ENCODE results near the gene MS4A18.

The MS4A18 gene

DNA sequence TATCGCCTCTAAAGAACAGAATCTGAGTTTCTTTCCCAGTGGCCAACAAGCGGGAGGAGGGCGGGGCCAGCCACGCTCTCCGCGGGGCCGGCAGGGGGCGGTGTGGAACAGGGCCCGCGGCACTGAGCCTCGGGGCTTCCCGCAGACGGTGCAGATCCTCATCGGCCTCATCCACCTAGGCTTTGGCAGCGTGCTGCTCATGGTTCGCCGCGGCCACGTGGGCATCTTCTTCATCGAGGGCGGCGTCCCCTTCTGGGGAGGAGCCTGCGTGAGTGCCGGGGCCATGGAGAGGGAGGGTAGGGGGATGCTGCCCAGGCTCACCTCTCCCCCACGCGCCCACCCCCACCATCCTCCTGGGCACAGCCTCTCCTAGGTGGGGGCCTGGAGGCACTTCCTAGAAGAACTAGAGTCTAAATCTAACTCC, 42.9 kb downstream of the MS4A18 start:
- Histone ChIP-seq H3K9me3 (ENCODE audit: insufficient read depth, low read depth, low read length) (no peaks in the 10 kb centered on the region), H3K36me3 (ENCODE audit: insufficient read depth, low read length) (no peaks in the 10 kb centered on the region), H3K4me3 (ENCODE audit: low read length) (no peak overlapping the region), H3K9ac (ENCODE audit: low read depth, low read length) (no peak overlapping the region), H3K27me3 (ENCODE audit: insufficient read depth, low read length) (0 out of 2 replicates have a peak, but pooled peaks cover 3% of the 10 kb centered on the region), H3K4me1 (ENCODE audit: insufficient read depth, low read length) (no peaks in the 10 kb centered on the region), H3K27ac (ENCODE audit: low read depth, low read length) (no peak overlapping the region)
- WGBS = 70% methylated on average over 26 of the region's 26 CpGs

DNA sequence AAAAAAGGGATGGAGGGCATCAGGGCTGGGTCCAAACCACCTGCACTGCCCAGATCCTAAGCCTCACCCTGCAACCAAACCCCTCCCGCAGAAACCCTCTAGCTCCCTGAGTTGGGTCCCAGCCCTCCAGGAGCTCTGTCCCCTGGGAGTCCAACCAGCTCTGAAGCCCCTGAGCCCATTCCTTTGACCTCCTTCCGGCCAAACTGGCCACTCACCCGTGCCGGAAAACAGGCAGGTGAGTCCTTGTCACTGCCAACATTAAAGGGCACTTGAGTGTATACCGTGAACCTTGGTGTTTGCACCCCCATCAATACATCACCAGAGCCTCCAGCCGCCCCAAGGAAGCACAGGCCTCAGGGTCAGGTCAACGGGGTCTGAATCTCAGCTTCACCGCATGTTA, 43.7 kb downstream of the MS4A18 start:
- no peaks in the 10 kb centered on the region for H3K9me3 ChIP-seq (ENCODE audit: insufficient read depth, low read depth, low read length)
- H3K36me3 ChIP-seq (ENCODE audit: insufficient read depth, low read length) = no peaks in the 10 kb centered on the region
- H3K4me1 ChIP-seq (ENCODE audit: insufficient read depth, low read length) = no peaks in the 10 kb centered on the region
- H3K4me3 ChIP-seq (ENCODE audit: low read length) = no peak overlapping the region
- 95% methylated on average over 8 of the region's 8 CpGs for WGBS
- H3K27me3 ChIP-seq (ENCODE audit: insufficient read depth, low read length) = 0 out of 2 replicates have a peak, but pooled peaks cover 3% of the 10 kb centered on the region
- no peak overlapping the region for H3K27ac ChIP-seq (ENCODE audit: low read depth, low read length)
- no peak overlapping the region for H3K9ac ChIP-seq (ENCODE audit: low read depth, low read length)

DNA sequence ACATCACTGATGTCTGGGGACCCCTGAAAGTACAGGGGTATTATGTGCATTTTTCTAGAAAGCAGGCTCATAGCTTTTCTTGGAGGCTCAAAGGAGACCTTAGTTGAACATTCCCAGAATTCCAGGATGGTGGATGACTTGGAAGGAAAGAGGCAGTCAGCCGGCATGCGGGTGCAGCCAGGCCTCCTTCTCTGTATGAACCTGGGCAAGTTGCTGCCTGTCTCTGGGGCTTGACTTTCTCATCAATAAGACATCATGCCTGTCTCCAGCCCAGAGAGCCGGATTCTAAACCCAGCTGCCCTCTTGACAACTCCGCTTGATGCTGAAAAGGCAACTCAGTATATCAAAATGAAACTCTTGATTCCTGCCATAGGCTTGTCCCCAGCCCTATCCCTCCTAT, 44.8 kb downstream of the MS4A18 start:
- Histone ChIP-seq H3K36me3 (ENCODE audit: insufficient read depth, low read length) (no peaks in the 10 kb centered on the region), H3K27me3 (ENCODE audit: insufficient read depth, low read length) (0 out of 2 replicates have a peak, but pooled peaks cover 3% of the 10 kb centered on the region), H3K4me1 (ENCODE audit: insufficient read depth, low read length) (no peaks in the 10 kb centered on the region), H3K9me3 (ENCODE audit: insufficient read depth, low read depth, low read length) (no peaks in the 10 kb centered on the region), H3K27ac (ENCODE audit: low read depth, low read length) (no peak overlapping the region), H3K4me3 (ENCODE audit: low read length) (no peak overlapping the region), H3K9ac (ENCODE audit: low read depth, low read length) (no peak overlapping the region)
- 89% methylated on average over 4 of the region's 4 CpGs for WGBS

DNA sequence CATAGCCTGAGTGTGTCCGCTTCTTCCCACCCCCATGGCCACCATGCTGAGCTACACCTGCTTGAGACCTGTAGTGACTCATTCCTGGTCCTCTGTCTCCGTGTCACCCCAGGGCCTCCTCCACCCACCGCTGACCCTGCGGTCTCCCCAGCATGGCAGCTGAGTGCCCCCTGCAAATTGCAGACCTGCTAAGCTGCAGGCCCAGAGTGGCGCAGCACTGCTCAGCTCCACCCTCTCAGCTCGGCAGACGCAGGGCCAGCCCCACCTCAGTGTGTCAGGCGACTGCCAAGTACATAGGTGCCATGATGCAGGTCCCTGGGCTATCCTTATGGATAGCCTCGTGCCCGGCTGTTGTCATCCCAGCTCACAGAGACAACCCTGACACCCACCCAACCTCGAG, 45.3 kb downstream of the MS4A18 start:
- H3K27ac ChIP-seq (ENCODE audit: low read depth, low read length) = no peak overlapping the region
- H3K27me3 ChIP-seq (ENCODE audit: insufficient read depth, low read length) = 0 out of 2 replicates have a peak, but pooled peaks cover 3% of the 10 kb centered on the region
- no peak overlapping the region for H3K4me3 ChIP-seq (ENCODE audit: low read length)
- no peaks in the 10 kb centered on the region for H3K36me3 ChIP-seq (ENCODE audit: insufficient read depth, low read length)
- H3K9me3 ChIP-seq (ENCODE audit: insufficient read depth, low read depth, low read length) = no peaks in the 10 kb centered on the region
- WGBS = 91% methylated on average over 11 of the region's 11 CpGs
- no peak overlapping the region for H3K9ac ChIP-seq (ENCODE audit: low read depth, low read length)
- H3K4me1 ChIP-seq (ENCODE audit: insufficient read depth, low read length) = no peaks in the 10 kb centered on the region

DNA sequence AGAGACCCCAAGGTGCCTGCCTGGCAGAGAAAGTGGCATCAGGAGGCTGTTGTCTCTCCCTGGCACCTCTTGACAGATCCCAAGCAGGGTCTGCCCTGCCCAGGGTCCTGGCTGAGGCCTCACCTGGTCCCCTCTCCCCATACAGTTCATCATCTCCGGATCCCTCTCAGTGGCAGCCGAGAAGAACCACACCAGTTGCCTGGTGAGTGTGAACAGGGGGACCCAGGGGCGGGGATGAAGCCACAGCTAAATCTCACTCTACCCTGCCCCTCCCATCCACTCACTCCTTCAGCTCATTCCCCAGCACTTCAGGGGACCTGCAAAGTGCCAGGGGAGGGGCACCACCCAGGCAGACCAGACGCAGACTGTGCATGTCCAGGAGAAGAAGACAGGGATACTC, 46.6 kb downstream of the MS4A18 start:
- 91% methylated on average over 4 of the region's 4 CpGs for WGBS
- H3K9ac ChIP-seq (ENCODE audit: low read depth, low read length) = no peak overlapping the region
- no peak overlapping the region for H3K27ac ChIP-seq (ENCODE audit: low read depth, low read length)
- 0 out of 2 replicates have a peak, but pooled peaks cover 3% of the 10 kb centered on the region for H3K27me3 ChIP-seq (ENCODE audit: insufficient read depth, low read length)
- no peak overlapping the region for H3K4me3 ChIP-seq (ENCODE audit: low read length)
- H3K9me3 ChIP-seq (ENCODE audit: insufficient read depth, low read depth, low read length) = no peaks in the 10 kb centered on the region
- no peaks in the 10 kb centered on the region for H3K4me1 ChIP-seq (ENCODE audit: insufficient read depth, low read length)
- H3K36me3 ChIP-seq (ENCODE audit: insufficient read depth, low read length) = no peaks in the 10 kb centered on the region

DNA sequence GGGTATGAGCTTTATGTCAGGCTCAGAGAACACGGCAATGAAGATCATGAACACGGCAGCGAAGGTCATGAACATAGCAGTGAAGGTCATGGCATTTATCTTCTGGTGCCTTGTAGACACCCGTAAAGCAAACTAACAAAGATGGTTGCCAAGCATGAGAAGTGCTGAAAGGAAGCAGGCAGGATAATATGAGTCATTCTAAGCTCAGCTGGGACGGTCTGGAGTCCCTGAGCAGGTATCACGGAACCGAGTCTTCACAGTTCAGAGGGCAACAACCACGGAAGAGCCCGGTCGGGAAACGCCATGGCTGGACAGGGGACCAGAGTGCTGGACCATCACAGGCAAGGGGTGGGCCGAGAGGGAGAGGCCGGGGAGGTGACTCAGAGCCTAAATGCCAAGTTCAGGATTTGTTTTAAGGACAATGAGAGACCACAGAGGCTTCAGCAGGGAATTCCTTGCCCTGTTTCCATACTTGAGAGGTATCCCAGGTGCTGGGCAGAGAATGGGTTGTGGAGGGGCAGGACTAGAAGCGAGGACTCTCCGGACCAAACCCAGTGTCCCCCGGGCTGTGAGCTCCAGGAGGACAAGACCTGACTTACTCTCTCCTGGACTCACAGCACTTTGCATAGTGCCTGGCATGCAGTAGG, 47.5 kb downstream of the MS4A18 start:
- WGBS = 91% methylated on average over 16 of the region's 16 CpGs
- Histone ChIP-seq H3K9me3 (ENCODE audit: insufficient read depth, low read depth, low read length) (no peaks in the 10 kb centered on the region), H3K4me1 (ENCODE audit: insufficient read depth, low read length) (no peaks in the 10 kb centered on the region), H3K27me3 (ENCODE audit: insufficient read depth, low read length) (0 out of 2 replicates have a peak, but pooled peaks cover 2% of the 10 kb centered on the region), H3K9ac (ENCODE audit: low read depth, low read length) (no peak overlapping the region), H3K27ac (ENCODE audit: low read depth, low read length) (no peak overlapping the region), H3K4me3 (ENCODE audit: low read length) (no peak overlapping the region), H3K36me3 (ENCODE audit: insufficient read depth, low read length) (no peaks in the 10 kb centered on the region)

DNA sequence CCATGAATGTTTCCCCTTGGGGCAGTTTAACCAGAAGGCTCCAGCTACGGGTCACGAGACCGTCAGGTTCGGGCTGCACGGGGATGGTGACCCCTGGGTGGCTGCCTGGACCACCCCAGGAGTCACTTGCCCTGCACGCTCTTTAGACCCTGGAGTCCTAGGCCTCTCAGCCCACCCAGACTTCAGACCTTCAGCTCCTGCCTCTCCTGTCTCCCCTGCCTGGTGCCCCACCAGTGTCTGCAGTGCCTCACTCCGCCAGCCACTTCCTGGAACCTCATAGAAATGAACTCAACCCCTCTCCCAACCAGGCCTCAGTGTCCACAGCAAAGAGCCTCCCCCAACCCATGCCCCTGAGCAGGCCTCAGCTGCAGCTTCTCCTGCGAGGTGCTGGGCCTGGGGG, 48.1 kb downstream of the MS4A18 start:
- H3K9me3 ChIP-seq (ENCODE audit: insufficient read depth, low read depth, low read length) = no peaks in the 10 kb centered on the region
- H3K9ac ChIP-seq (ENCODE audit: low read depth, low read length) = no peak overlapping the region
- H3K4me1 ChIP-seq (ENCODE audit: insufficient read depth, low read length) = no peaks in the 10 kb centered on the region
- no peaks in the 10 kb centered on the region for H3K36me3 ChIP-seq (ENCODE audit: insufficient read depth, low read length)
- H3K27me3 ChIP-seq (ENCODE audit: insufficient read depth, low read length) = no peaks in the 10 kb centered on the region
- no peak overlapping the region for H3K4me3 ChIP-seq (ENCODE audit: low read length)
- no peak overlapping the region for H3K27ac ChIP-seq (ENCODE audit: low read depth, low read length)
- WGBS = 94% methylated on average over 8 of the region's 8 CpGs

DNA sequence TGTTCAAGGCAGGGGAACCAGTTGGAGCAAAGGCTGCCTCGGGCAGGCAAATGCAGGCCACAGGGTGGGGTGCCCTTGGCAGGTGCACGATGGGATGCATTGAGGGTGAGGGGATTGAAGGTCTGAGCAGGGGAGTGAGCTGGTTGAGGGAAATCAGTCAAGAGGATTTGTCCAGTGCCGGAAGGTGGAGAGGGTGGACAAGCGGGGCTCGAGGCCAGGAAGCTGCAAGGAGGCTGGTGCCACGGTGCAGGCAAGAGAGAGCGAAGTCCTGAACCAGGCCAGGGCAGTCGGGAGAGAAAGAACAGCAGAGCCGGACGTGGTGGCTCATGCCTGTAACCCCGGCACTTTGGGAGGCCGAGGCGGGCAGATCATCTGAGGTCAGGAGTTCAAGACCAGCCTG, 50.2 kb downstream of the MS4A18 start:
- no peaks in the 10 kb centered on the region for H3K27me3 ChIP-seq (ENCODE audit: insufficient read depth, low read length)
- H3K4me1 ChIP-seq (ENCODE audit: insufficient read depth, low read length) = no peaks in the 10 kb centered on the region
- WGBS = 88% methylated on average over 13 of the region's 13 CpGs
- no peak overlapping the region for H3K4me3 ChIP-seq (ENCODE audit: low read length)
- H3K27ac ChIP-seq (ENCODE audit: low read depth, low read length) = no peak overlapping the region
- no peaks in the 10 kb centered on the region for H3K9me3 ChIP-seq (ENCODE audit: insufficient read depth, low read depth, low read length)
- no peak overlapping the region for H3K9ac ChIP-seq (ENCODE audit: low read depth, low read length)
- no peaks in the 10 kb centered on the region for H3K36me3 ChIP-seq (ENCODE audit: insufficient read depth, low read length)

DNA sequence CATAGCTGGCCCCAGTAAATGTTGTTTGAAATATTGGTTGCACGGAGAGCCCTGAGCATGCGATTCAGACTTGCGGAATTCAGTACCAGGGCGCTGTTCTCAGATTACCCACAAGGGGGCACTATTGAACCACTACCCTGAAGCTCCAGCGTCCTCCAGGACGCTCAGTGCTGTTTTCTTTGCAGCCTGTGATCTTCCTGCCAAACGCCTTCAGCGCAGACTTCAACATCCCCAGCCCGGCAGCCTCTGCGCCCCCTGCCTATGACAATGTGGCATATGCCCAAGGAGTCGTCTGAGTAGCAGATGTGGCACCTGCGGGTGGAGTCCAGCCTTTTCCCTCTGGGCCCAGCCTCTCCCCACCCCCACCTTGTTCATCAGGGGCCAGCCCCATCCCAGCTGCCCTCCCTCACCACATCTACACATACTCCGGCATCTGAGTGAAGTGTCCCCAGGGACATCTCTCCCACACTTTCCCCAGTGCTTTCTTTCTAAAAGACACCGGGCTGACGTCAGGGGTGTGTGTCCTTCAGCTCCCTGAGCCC, 51.0 kb downstream of the MS4A18 start:
- no peak overlapping the region for H3K27ac ChIP-seq (ENCODE audit: low read depth, low read length)
- no peak overlapping the region for H3K4me3 ChIP-seq (ENCODE audit: low read length)

DNA sequence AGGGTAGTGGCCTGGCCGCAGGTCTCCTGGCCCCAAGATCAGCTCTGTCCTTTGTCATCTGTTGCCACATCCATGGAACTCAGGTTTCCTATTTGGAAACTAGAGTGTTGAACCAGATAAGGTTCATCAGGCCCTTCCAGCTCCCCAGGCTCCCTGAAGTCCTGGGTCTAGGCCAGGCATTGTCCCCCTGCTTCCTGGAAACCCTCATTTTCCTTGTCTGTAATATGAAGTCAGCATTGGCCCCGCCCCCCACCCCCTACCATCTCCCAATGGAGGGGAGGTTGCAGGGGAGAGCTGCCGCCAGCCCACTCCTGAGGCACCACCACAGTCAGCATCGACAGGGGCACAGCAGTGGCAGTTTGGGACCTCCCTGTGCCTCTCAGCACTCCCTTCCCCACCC, 51.6 kb downstream of the MS4A18 start:
- Histone ChIP-seq H3K27me3 (ENCODE audit: insufficient read depth, low read length) (no peaks in the 10 kb centered on the region), H3K36me3 (ENCODE audit: insufficient read depth, low read length) (no peaks in the 10 kb centered on the region), H3K4me3 (ENCODE audit: low read length) (no peak overlapping the region), H3K9me3 (ENCODE audit: insufficient read depth, low read depth, low read length) (no peaks in the 10 kb centered on the region), H3K4me1 (ENCODE audit: insufficient read depth, low read length) (no peaks in the 10 kb centered on the region), H3K9ac (ENCODE audit: low read depth, low read length) (no peak overlapping the region), H3K27ac (ENCODE audit: low read depth, low read length) (no peak overlapping the region)
- WGBS = 74% methylated on average over 2 of the region's 4 CpGs

More for the DNA sequence above, 51.0 kb downstream of the MS4A18 start:
- no peaks in the 10 kb centered on the region for H3K9me3 ChIP-seq (ENCODE audit: insufficient read depth, low read depth, low read length)
- WGBS = 24% methylated on average over 15 of the region's 15 CpGs
- H3K4me1 ChIP-seq (ENCODE audit: insufficient read depth, low read length) = no peaks in the 10 kb centered on the region
- H3K9ac ChIP-seq (ENCODE audit: low read depth, low read length) = no peak overlapping the region
- H3K27me3 ChIP-seq (ENCODE audit: insufficient read depth, low read length) = no peaks in the 10 kb centered on the region
- no peaks in the 10 kb centered on the region for H3K36me3 ChIP-seq (ENCODE audit: insufficient read depth, low read length)

DNA sequence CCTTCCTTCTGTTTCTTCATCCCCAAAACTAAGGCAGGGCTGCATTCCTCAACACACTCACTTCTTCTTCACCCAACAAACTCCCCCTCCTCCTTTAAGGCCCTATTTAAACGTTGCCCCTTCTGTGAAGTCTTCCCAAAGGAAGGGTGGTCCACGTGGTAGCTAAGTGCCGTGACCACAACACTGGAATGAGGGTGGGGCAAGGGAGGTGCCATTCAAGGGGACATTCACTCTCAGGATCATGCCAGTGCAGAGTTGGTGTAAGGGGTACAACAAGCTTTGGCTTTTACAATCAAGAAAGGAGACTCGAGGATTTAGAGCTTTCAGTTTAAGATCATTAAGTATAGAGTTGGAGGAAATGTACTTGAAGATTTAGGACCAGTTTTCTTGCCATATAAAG, 52.6 kb downstream of the MS4A18 start:
- no peaks in the 10 kb centered on the region for H3K9me3 ChIP-seq (ENCODE audit: insufficient read depth, low read depth, low read length)
- no peaks in the 10 kb centered on the region for H3K36me3 ChIP-seq (ENCODE audit: insufficient read depth, low read length)
- 65% methylated on average over 4 of the region's 4 CpGs for WGBS
- no peak overlapping the region for H3K27ac ChIP-seq (ENCODE audit: low read depth, low read length)
- no peak overlapping the region for H3K4me3 ChIP-seq (ENCODE audit: low read length)
- H3K9ac ChIP-seq (ENCODE audit: low read depth, low read length) = no peak overlapping the region
- H3K27me3 ChIP-seq (ENCODE audit: insufficient read depth, low read length) = no peaks in the 10 kb centered on the region
- no peaks in the 10 kb centered on the region for H3K4me1 ChIP-seq (ENCODE audit: insufficient read depth, low read length)

Measured in HUES64 (cell line).